ENCODE measurements around the gene INTS11. TPM values are rescaled to one million over a fixed set of nuclear protein-coding genes. Genes with fewer than 3 reads are reported as not detected.

INTS11 gene
- total and polyA plus RNA-seq, 10 of the 15 experiments (the other 5 are each of a cell fraction or from before 2014, with no cell fraction given), result 2.5 to 117 (median 77.7) TPM

GRCh38 chr1:1327291-1327690 lies 2.8 kb upstream of the INTS11 start:
- no peaks in the 10 kb centered on the region for H3K9me3 ChIP-seq (replicated peaks; ENCODE audit: control insufficient read depth, insufficient read depth, low read length)
- no peak for DNase-seq (ENCODE audit: low read depth, low spot score)
- H3K4me3 ChIP-seq, result no peak overlapping the region
- SMC1A ChIA-PET (ENCODE audit: uncharacterized antibody, unreplicated experiment), result no interaction called here
- 92% methylated on average over 35 of the region's 40 CpGs for WGBS (ENCODE audit: insufficient coverage, insufficient replicate concordance, low lambda C conversion rate, missing lambda C conversion rate)
- H3K4me1 ChIP-seq (ENCODE audit: control insufficient read depth, insufficient read depth, low read length), result peaks cover 10% of the 10 kb centered on the region
- H3K4me2 ChIP-seq (ENCODE audit: control insufficient read depth, insufficient read depth), result no peak overlapping the region
- no peak for FAIRE-seq
- no peak overlapping the region for H2AFZ ChIP-seq (ENCODE audit: control insufficient read depth, low read depth, low read length)
- peaks cover 29% of the 10 kb centered on the region for H3K79me2 ChIP-seq (ENCODE audit: control insufficient read depth, insufficient read depth, low read length)
- no TSS peak for BruUV-seq (replicated peaks)
- in situ Hi-C loops (cut with MboI) (no loop called here), intact Hi-C loops (cut with micrococcal nuclease; ENCODE audit: unreplicated experiment) (no loop called here)
- no peaks in the 10 kb centered on the region for H4K20me1 ChIP-seq (ENCODE audit: control insufficient read depth, insufficient read depth)
- H3K9ac ChIP-seq (ENCODE audit: control insufficient read depth, insufficient read depth, low read length), result no peak overlapping the region
- POLR2A ChIA-PET, result no interaction called here
- RAD21 ChIA-PET (ENCODE audit: unreplicated experiment), result no interaction called here
- no peak overlapping the region for H3K27ac ChIP-seq (ENCODE audit: control insufficient read depth, insufficient read depth)
- H3K36me3 ChIP-seq (ENCODE audit: control insufficient read depth in 2 of 2, insufficient read depth in 2 of 2, low read length in 1 of 2), result no peaks in the 10 kb centered on the region
- CTCF ChIA-PET, result no interaction called here
- no peaks in the 10 kb centered on the region for H3K27me3 ChIP-seq (replicated peaks in 1 of 2; ENCODE audit: control insufficient read depth in 2 of 2, insufficient read depth in 2 of 2, low read length in 1 of 2)
- ATAC-seq, result no peak
- TF ChIP-seq STAT1 (conservative IDR thresholded peaks at IDR 0.05), result no peak
- TF ChIP-seq CEBPB (IDR thresholded peaks at IDR 0.05; ENCODE audit: borderline replicate concordance in 1 of 2, low read depth in 2 of 2, low read length in 2 of 2), result no peak
- TF ChIP-seq BCLAF1 (IDR thresholded peaks at IDR 0.05), result no peak
- TF ChIP-seq CHD4 (IDR thresholded peaks at IDR 0.05), result no peak
- TF ChIP-seq ESRRA (IDR thresholded peaks at IDR 0.05; ENCODE audit: low read length), result no peak
- TF ChIP-seq EP300 (IDR thresholded peaks at IDR 0.05; ENCODE audit: borderline replicate concordance in 1 of 2, control insufficient read depth in 1 of 2, low read depth in 2 of 2, low read length in 2 of 2), result no peak
- TF ChIP-seq SREBF1 (IDR thresholded peaks at IDR 0.05; ENCODE audit: low read length), result no peak
- TF ChIP-seq, protein P1, sequence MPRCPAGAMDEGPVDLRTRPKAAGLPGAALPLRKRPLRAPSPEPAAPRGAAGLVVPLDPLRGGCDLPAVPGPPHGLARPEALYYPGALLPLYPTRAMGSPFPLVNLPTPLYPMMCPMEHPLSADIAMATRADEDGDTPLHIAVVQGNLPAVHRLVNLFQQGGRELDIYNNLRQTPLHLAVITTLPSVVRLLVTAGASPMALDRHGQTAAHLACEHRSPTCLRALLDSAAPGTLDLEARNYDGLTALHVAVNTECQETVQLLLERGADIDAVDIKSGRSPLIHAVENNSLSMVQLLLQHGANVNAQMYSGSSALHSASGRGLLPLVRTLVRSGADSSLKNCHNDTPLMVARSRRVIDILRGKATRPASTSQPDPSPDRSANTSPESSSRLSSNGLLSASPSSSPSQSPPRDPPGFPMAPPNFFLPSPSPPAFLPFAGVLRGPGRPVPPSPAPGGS (IDR thresholded peaks at IDR 0.05; ENCODE audit: borderline replicate concordance, insufficient read depth, low read depth, low read length, poor library complexity, severe bottlenecking), result no peak
- TF ChIP-seq, protein P2, sequence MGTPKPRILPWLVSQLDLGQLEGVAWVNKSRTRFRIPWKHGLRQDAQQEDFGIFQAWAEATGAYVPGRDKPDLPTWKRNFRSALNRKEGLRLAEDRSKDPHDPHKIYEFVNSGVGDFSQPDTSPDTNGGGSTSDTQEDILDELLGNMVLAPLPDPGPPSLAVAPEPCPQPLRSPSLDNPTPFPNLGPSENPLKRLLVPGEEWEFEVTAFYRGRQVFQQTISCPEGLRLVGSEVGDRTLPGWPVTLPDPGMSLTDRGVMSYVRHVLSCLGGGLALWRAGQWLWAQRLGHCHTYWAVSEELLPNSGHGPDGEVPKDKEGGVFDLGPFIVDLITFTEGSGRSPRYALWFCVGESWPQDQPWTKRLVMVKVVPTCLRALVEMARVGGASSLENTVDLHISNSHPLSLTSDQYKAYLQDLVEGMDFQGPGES (IDR thresholded peaks at IDR 0.05), result no peak
- no peak for TF ChIP-seq SUPT20H (IDR thresholded peaks at IDR 0.05; ENCODE audit: borderline replicate concordance, control insufficient read depth, low read depth, low read length)
- no peak for TF ChIP-seq TCF7 (IDR thresholded peaks at IDR 0.05; ENCODE audit: borderline replicate concordance)
- TF ChIP-seq ZBED1 (IDR thresholded peaks at IDR 0.05; ENCODE audit: borderline replicate concordance), result no peak
- TF ChIP-seq MYC (IDR thresholded peaks at IDR 0.05; ENCODE audit: insufficient read depth, insufficient read length, insufficient replicate concordance, low read length, severe bottlenecking), result no peak
- TF ChIP-seq ASH2L (IDR thresholded peaks at IDR 0.05; ENCODE audit: borderline replicate concordance, low read depth), result no peak
- no peak for TF ChIP-seq JUND (IDR thresholded peaks at IDR 0.05; ENCODE audit: low read depth, low read length)
